Endothelial cell of umbilical vein (primary cell): ENCODE measurements around the gene FAM98B. TPM values are rescaled to one million over a fixed set of nuclear protein-coding genes. Genes with fewer than 3 reads are reported as not detected.

Experiments used
- BruUV-seq: library from RNA; stranded (reverse); fragments of 400-500 nt; replicated peaks from 2 replicates; lab custom pipeline; 2021; lab: Mats Ljungman, UMichigan
- CTCF ChIA-PET: fragments of 300-600, 350-600 bp; sonication (Branson Sonifier 250); formaldehyde crosslinking; loops from one replicate; lab custom pipeline; 2021; ENCODE audit warnings: antibody characterized with exemption, inconsistent platforms; lab: Charles Lee
- POLR2A ChIA-PET: fragments of 300-600, 350-600 bp; sonication (Branson Sonifier 250); formaldehyde crosslinking; loops from one replicate; lab custom pipeline; 2021; ENCODE audit warnings: antibody characterized with exemption, inconsistent platforms; lab: Charles Lee
- DNase-seq: peaks from one replicate; pipeline ENCODE4 v3.0.0-alpha.2; 2011; ENCODE audit warnings: low read depth, low spot score
- FAIRE-seq: peaks from 2 replicates; lab custom pipeline; 2011; peaks lifted over from hg19 to GRCh38; lab: Jason Lieb, UNC
- H2AFZ ChIP-seq: 2 replicates; pipeline ENCODE4 v1.6.0; 2012; ENCODE audit warnings: low read depth, low read length, control low read depth, inconsistent platforms
- H3K27ac ChIP-seq: 2 replicates; pipeline ENCODE4 v1.5.1; 2011; ENCODE audit warnings: low read depth, mild to moderate bottlenecking, control low read depth, low read length, moderate library complexity; ENCODE audit not compliant: insufficient read depth
- H3K27me3 ChIP-seq, 2 experiments: 2 replicates each; pipeline versions ENCODE4 v1.6.0 to v1.6.1; 2011; ENCODE audit warnings: low read length in 2 of 2, mixed read lengths in 1 of 2; ENCODE audit not compliant: control insufficient read depth in 2 of 2, insufficient read depth in 2 of 2
- H3K36me3 ChIP-seq, 2 experiments: 2 replicates in 1 of 2; 3 replicates in 1 of 2; pipeline ENCODE4 v1.5.1; 2011; ENCODE audit warnings: low read length in 2 of 2, mild to moderate bottlenecking in 1 of 2, moderate library complexity in 1 of 2; ENCODE audit not compliant: control insufficient read depth in 2 of 2, insufficient read depth in 2 of 2; ENCODE audit errors: extremely low read depth in 1 of 2
- H3K4me1 ChIP-seq: 3 replicates; pipeline ENCODE4 v1.5.1; 2011; ENCODE audit warnings: mild to moderate bottlenecking, low read length; ENCODE audit not compliant: control insufficient read depth, insufficient read depth; ENCODE audit errors: extremely low read depth
- H3K4me2 ChIP-seq: 2 replicates; pipeline ENCODE4 v1.6.1; 2011; ENCODE audit warnings: low read length, control low read depth, mixed read lengths; ENCODE audit not compliant: insufficient read depth
- H3K4me3 ChIP-seq, 3 experiments: fragments of 200-600 bp in 1 of 3; sonication (generic), shearing (Covaris generic) in 1 of 3; replicated peaks in 1 of 3; 2 replicates each; pipeline ENCODE4 v1.5.1; 2011 to 2016; ENCODE audit warnings: control low read depth in 3 of 3, low read length in 3 of 3, mild to moderate bottlenecking in 2 of 3, inconsistent platforms in 1 of 3, low read depth in 1 of 3, moderate library complexity in 1 of 3; ENCODE audit not compliant: insufficient read depth in 1 of 3
- H3K79me2 ChIP-seq: 2 replicates; pipeline ENCODE4 v1.6.0; 2012; ENCODE audit warnings: low read length, inconsistent platforms; ENCODE audit not compliant: control insufficient read depth, insufficient read depth
- H3K9ac ChIP-seq: replicated peaks from 2 replicates; pipeline ENCODE3; 2011; ENCODE audit warnings: low read length, control low read depth; ENCODE audit not compliant: insufficient read depth; ENCODE audit errors: extremely low read depth
- H3K9me1 ChIP-seq: replicated peaks from 3 replicates; pipeline ENCODE4 v1.6.0; 2011; ENCODE audit warnings: mild to moderate bottlenecking, low read length; ENCODE audit not compliant: control insufficient read depth, insufficient read depth; ENCODE audit errors: extremely low read depth
- H3K9me3 ChIP-seq: replicated peaks from 2 replicates; pipeline ENCODE4 v1.5.1; 2012; ENCODE audit warnings: low read length, inconsistent platforms; ENCODE audit not compliant: control insufficient read depth, insufficient read depth
- H4K20me1 ChIP-seq: replicated peaks from 2 replicates; pipeline ENCODE3; 2011; ENCODE audit warnings: mild to moderate bottlenecking, low read length; ENCODE audit not compliant: control insufficient read depth, insufficient read depth; ENCODE audit errors: extremely low read depth
- CTCF ChIP-seq, 2 donors: IDR thresholded peaks; 1 replicate in 1 of 2; 2 replicates in 1 of 2; pipeline ENCODE4 v1.5.1; 2011; ENCODE audit warnings: low read length in 2 of 2, mild to moderate bottlenecking in 2 of 2, moderate library complexity in 2 of 2, control low read depth in 1 of 2, inconsistent platforms in 1 of 2, low read depth in 1 of 2; ENCODE audit not compliant: insufficient read depth in 1 of 2; ENCODE audit errors: extremely low read depth in 1 of 2
- EZH2 ChIP-seq: IDR thresholded peaks from 2 replicates; pipeline ENCODE4 v1.6.1; 2012; ENCODE audit warnings: borderline replicate concordance, low read depth, mild to moderate bottlenecking, moderate library complexity, low read length, inconsistent platforms; ENCODE audit not compliant: severe bottlenecking
- FOS ChIP-seq: IDR thresholded peaks from 2 replicates; pipeline ENCODE4 v1.6.1; 2011; ENCODE audit warnings: mild to moderate bottlenecking, low read length, moderate library complexity, borderline replicate concordance; ENCODE audit not compliant: insufficient read depth
- GATA2 ChIP-seq: IDR thresholded peaks from 2 replicates; pipeline ENCODE4 v1.7.0; 2011; ENCODE audit warnings: low read depth, mild to moderate bottlenecking, moderate library complexity, mixed read lengths, low read length; ENCODE audit not compliant: insufficient read length, insufficient read depth
- JUN ChIP-seq: IDR thresholded peaks from 2 replicates; pipeline ENCODE4 v1.6.1; 2011; ENCODE audit warnings: borderline replicate concordance, low read depth; ENCODE audit not compliant: insufficient read length, insufficient read depth
- MAX ChIP-seq: IDR thresholded peaks from 2 replicates; pipeline ENCODE4 v1.6.1; 2011; ENCODE audit not compliant: insufficient read depth, insufficient read length
- POLR2A ChIP-seq: IDR thresholded peaks from 2 replicates; pipeline ENCODE4 v1.6.1; 2012; ENCODE audit warnings: low read depth, mild to moderate bottlenecking, control low read depth, low read length
- POLR2AphosphoS5 ChIP-seq: IDR thresholded peaks from 2 replicates; pipeline ENCODE4 v1.6.1; 2012; ENCODE audit warnings: low read depth, mild to moderate bottlenecking, control low read depth, low read length, moderate library complexity; ENCODE audit not compliant: insufficient read depth
- dilution Hi-C: fragments of 300-500 bp; cut with MboI; formaldehyde crosslinking; loops from one replicate; pipeline ENCODE4 v1.15.0; 2019; ENCODE audit warnings: low sequenced_read_pairs; ENCODE audit not compliant: extremely low pct_ligation_motif_present
- intact Hi-C: fragments of 100-400 bp; cut with micrococcal nuclease; formaldehyde crosslinking; loops from one replicate; pipeline ENCODE4 v1.10.0; 2022
- polyA plus RNA-seq, 4 experiments: library from polyadenylated mRNA; depleted of rRNA in 3 of 4; stranded (reverse) in 3 of 4; unstranded in 1 of 4; fragments of >200 nt; gene quantifications; 2 replicates each; pipeline versions ENCODE4 v1.2.1 to v1.2.3, GENCODE V29; 2011 to 2012; ENCODE audit warnings: missing spikeins in 1 of 4
- total RNA-seq: library from RNA; stranded (reverse); gene quantifications from 2 replicates; pipeline ENCODE4 v1.2.3, GENCODE V29; 2021

The FAM98B gene
- total and polyA plus RNA-seq, 2 donors (not counting 3 experiments of a cell fraction or from before 2014, with no cell fraction given): 4.2 to 22.3 TPM

GRCh38 chr15:38408576-38408975 lies 45.4 kb upstream of the FAM98B start:
- no peak overlapping the region for H3K4me3 ChIP-seq
- H3K9ac ChIP-seq: no peak overlapping the region
- CTCF ChIA-PET: interaction anchor here (0.6 kb wide), 1 partner anchor 11 kb away, joined by 3 read pairs; no protein-coding TSS in a partner anchor
- H3K4me2 ChIP-seq: no peak overlapping the region
- POLR2A ChIA-PET: no interaction called here
- H3K4me1 ChIP-seq: no peaks in the 10 kb centered on the region
- no peak for TF ChIP-seq POLR2AphosphoS5
- no peak for TF ChIP-seq MAX
- H3K79me2 ChIP-seq: no peaks in the 10 kb centered on the region
- no peaks in the 10 kb centered on the region for H3K36me3 ChIP-seq
- no peak overlapping the region for H2AFZ ChIP-seq
- no peak overlapping the region for H3K27ac ChIP-seq
- no peak for DNase-seq
- H3K9me3 ChIP-seq: no peaks in the 10 kb centered on the region
- FAIRE-seq: no peak
- BruUV-seq: no TSS peak
- dilution Hi-C loops (no loop called here), intact Hi-C loops (no loop called here)
- no peaks in the 10 kb centered on the region for H4K20me1 ChIP-seq
- H3K9me1 ChIP-seq: no peaks in the 10 kb centered on the region
- H3K27me3 ChIP-seq: peaks cover 9 to 10% of the 10 kb centered on the region in 2 experiments

GRCh38 chr15:38411902-38412301 lies 42.0 kb upstream of the FAM98B start:
- no peaks in the 10 kb centered on the region for H3K9me3 ChIP-seq
- H2AFZ ChIP-seq: no peak overlapping the region
- no peaks in the 10 kb centered on the region for H3K36me3 ChIP-seq
- CTCF ChIA-PET: interaction anchor here (0.7 to 3.0 kb wide), 4 partner anchors 24 to 416 kb away, joined by 3 to 17 read pairs (median 9); no protein-coding TSS in a partner anchor
- dilution Hi-C loops: no loop called here
- no peak overlapping the region for H3K9ac ChIP-seq
- H3K79me2 ChIP-seq: no peaks in the 10 kb centered on the region
- no peaks in the 10 kb centered on the region for H3K9me1 ChIP-seq
- DNase-seq: no peak
- no peaks in the 10 kb centered on the region for H3K4me1 ChIP-seq
- TF ChIP-seq MAX (no peak), EZH2 (no peak), CTCF (IDR thresholded peaks at IDR 0.05; ENCODE audit: extremely low read depth in 1 of 2, insufficient read depth in 1 of 2, low read depth in 1 of 2, low read length in 2 of 2) (no peak), POLR2AphosphoS5 (no peak), POLR2A (no peak), JUN (no peak), GATA2 (no peak), FOS (no peak)
- BruUV-seq: no TSS peak
- no peak overlapping the region for H3K4me3 ChIP-seq
- intact Hi-C loops: no loop called here
- H4K20me1 ChIP-seq: no peaks in the 10 kb centered on the region
- H3K27me3 ChIP-seq: peaks cover 9 to 17% of the 10 kb centered on the region in 2 experiments
- H3K4me2 ChIP-seq: no peak overlapping the region
- H3K27ac ChIP-seq: no peak overlapping the region
- no peak for FAIRE-seq
- POLR2A ChIA-PET: no interaction called here
